Measurements from ENCODE around the gene MAEL. TPM values are rescaled to one million over a fixed set of nuclear protein-coding genes. Genes with fewer than 3 reads are reported as not detected.

Gene MAEL
- total and polyA plus RNA-seq, 2 experiments from 2014 or later, result 0.76 to 0.95 TPM

DNA sequence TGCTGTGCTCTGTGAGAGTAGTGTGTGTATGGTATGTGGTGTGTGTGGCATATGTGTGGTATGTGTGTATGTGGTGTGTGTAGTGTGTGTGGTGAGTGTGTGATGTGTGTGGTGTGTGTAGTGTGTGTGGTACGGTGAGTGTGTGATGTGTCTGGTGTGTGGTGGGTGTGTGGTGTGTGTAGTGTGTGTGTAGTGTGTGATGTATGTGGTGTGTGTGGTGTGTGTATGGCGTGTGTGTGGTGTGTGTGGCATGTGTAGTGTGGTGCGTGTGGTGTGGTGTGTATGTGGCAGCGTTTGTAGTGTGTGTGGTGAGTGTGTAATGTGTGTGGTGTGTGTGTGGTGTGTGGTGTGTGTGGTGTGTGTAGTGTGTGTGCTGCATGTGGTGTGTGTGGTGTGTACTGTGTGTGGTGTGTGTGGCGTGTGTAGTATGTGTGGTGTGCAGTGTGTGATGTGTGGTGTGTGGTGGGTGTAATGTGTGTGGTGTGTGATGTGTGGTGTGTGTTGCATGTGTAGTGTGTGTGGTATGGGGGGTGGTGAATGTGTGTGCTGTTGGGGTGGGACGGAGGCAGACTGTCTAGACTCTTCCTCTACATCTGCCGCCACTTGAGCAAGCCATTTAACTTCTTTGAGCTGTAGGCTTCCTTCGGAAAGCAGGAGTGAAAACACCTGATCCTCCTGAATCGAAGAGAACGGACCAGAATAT lies 67.6 kb downstream of the MAEL start:
- H3K9me2 ChIP-seq (ENCODE audit: insufficient read depth), result no peaks in the 10 kb centered on the region
- peak; percentile 56 for DNase-seq (ENCODE audit: low spot score)
- H3K27me3 ChIP-seq (ENCODE audit: insufficient read depth), result no peaks in the 10 kb centered on the region
- Mint-ChIP-seq H3K4me3 (no peak overlapping the region), H3K9me3 (no peaks in the 10 kb centered on the region), H3K4me1 (peaks cover 17% of the 10 kb centered on the region), H3K27ac (no peak overlapping the region), H3K36me3 (ENCODE audit: low read depth) (no peaks in the 10 kb centered on the region; the same call in 2 of the 3 replicates), H3K27me3 (ENCODE audit: insufficient read depth, low read depth, poor library complexity) (peaks cover 19% of the 10 kb centered on the region)
- no peak for TF ChIP-seq CTCF (conservative IDR thresholded peaks at IDR 0.05; ENCODE audit: low read depth in 2 of 2)
- no peak for TF ChIP-seq ZNF331 (CRISPR knock-in tag; IDR thresholded peaks at IDR 0.05; ENCODE audit: low read depth)
- no peak for TF ChIP-seq ZNF114 (CRISPR knock-in tag; IDR thresholded peaks at IDR 0.05)
- TF ChIP-seq EZH2 (IDR thresholded peaks at IDR 0.05; ENCODE audit: low read depth, unreplicated experiment), result no peak
- no peak for TF ChIP-seq ZNF462 (CRISPR knock-in tag; IDR thresholded peaks at IDR 0.05)
- no peak for TF ChIP-seq JUNB (IDR thresholded peaks at IDR 0.05; ENCODE audit: unreplicated experiment)
- no peak for TF ChIP-seq STAT1 (IDR thresholded peaks at IDR 0.05; ENCODE audit: unreplicated experiment)
- no peak for TF ChIP-seq NANOG (IDR thresholded peaks at IDR 0.05; ENCODE audit: borderline replicate concordance)
- TF ChIP-seq, protein P1, sequence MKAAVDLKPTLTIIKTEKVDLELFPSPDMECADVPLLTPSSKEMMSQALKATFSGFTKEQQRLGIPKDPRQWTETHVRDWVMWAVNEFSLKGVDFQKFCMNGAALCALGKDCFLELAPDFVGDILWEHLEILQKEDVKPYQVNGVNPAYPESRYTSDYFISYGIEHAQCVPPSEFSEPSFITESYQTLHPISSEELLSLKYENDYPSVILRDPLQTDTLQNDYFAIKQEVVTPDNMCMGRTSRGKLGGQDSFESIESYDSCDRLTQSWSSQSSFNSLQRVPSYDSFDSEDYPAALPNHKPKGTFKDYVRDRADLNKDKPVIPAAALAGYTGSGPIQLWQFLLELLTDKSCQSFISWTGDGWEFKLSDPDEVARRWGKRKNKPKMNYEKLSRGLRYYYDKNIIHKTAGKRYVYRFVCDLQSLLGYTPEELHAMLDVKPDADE (IDR thresholded peaks at IDR 0.05), result no peak
- TF ChIP-seq REST (IDR thresholded peaks at IDR 0.05; ENCODE audit: unreplicated experiment), result no peak
- TF ChIP-seq EZH2phosphoT487 (IDR thresholded peaks at IDR 0.05; ENCODE audit: unreplicated experiment), result no peak
- TF ChIP-seq POLR2AphosphoS5 (IDR thresholded peaks at IDR 0.05; ENCODE audit: low read depth), result no peak
- TF ChIP-seq CREB1 (CRISPR knock-in tag; IDR thresholded peaks at IDR 0.05; ENCODE audit: low read depth), result no peak
- H3F3A ChIP-seq (replicated peaks; ENCODE audit: low read depth), result no peaks in the 10 kb centered on the region
- no peak overlapping the region for H3K27ac ChIP-seq (ENCODE audit: low read depth)
- ATAC-seq, result peak; percentile 6; the same call in 2 of the 3 replicates
- H3K4me1 ChIP-seq (ENCODE audit: insufficient read depth), result peaks cover 16% of the 10 kb centered on the region; the same call in 1 of the 2 replicates
- H4K20me1 ChIP-seq (replicated peaks; ENCODE audit: insufficient read depth), result no peaks in the 10 kb centered on the region
- H3K79me2 ChIP-seq (replicated peaks; ENCODE audit: insufficient read depth), result no peaks in the 10 kb centered on the region
- H3K36me3 ChIP-seq (ENCODE audit: insufficient read depth), result no peaks in the 10 kb centered on the region
- H2AFZ ChIP-seq, result no peak overlapping the region
- H3K4me2 ChIP-seq, result no peak overlapping the region
- no peak overlapping the region for H3K4me3 ChIP-seq
